Esophagus muscularis mucosa (tissue), 4 donors: ENCODE results near the gene WNK4. TPM values are rescaled to one million over a fixed set of nuclear protein-coding genes. Genes with fewer than 3 reads are reported as not detected.

Experiments used
- DNase-seq: peaks from one replicate; pipeline ENCODE4 v3.0.0-alpha.2; 2017; ENCODE audit errors: extremely low spot score
- H3K27ac ChIP-seq, 4 donors: fragments of 200-600 bp; sonication (generic); replicated peaks in 1 of 4; 1 replicate in 3 of 4; 2 replicates in 1 of 4; pipeline ENCODE4 v1.5.1; 2016 to 2019; ENCODE audit warnings: mild to moderate bottlenecking in 1 of 4
- H3K27me3 ChIP-seq, 4 donors: fragments of 200-600 bp; sonication (generic); one replicate each; pipeline versions ENCODE4 v1.5.1 to v1.6.0; 2016 to 2019
- H3K36me3 ChIP-seq, 4 donors: fragments of 200-600 bp; sonication (generic); one replicate each; pipeline ENCODE4 v1.5.1; 2016 to 2019
- H3K4me1 ChIP-seq, 4 donors: fragments of 200-600 bp; sonication (generic); one replicate each; pipeline ENCODE4 v1.5.1; 2016 to 2019
- H3K4me3 ChIP-seq, 4 donors: fragments of 200-600 bp; sonication (generic); 1 replicate in 2 of 4; 2 replicates in 2 of 4; pipeline ENCODE4 v1.5.1; 2016 to 2019; ENCODE audit warnings: mild to moderate bottlenecking in 4 of 4, moderate library complexity in 1 of 4
- H3K9me3 ChIP-seq, 4 donors: fragments of 200-600 bp; sonication (generic); 1 replicate in 3 of 4; 2 replicates in 1 of 4; pipeline ENCODE4 v1.5.1; 2016 to 2019
- CTCF ChIP-seq, 3 experiments: fragments of 200-600 bp in 2 of 3; fragments of 450-650 bp in 1 of 3; sonication (generic) in 2 of 3; IDR thresholded peaks; one replicate each; pipeline ENCODE4 v1.5.1; 2017 to 2019; ENCODE audit warnings: antibody characterized with exemption in 3 of 3, mild to moderate bottlenecking in 2 of 3, moderate library complexity in 1 of 3
- EP300 ChIP-seq: sonication (generic); formaldehyde crosslinking; IDR thresholded peaks from one replicate; pipeline ENCODE4 v1.6.1; 2017; ENCODE audit warnings: antibody characterized with exemption
- POLR2A ChIP-seq: fragments of 450-650 bp; IDR thresholded peaks from one replicate; pipeline ENCODE4 v1.6.1; 2017; ENCODE audit warnings: antibody characterized with exemption, moderate library complexity, mild to moderate bottlenecking, low read depth
- POLR2AphosphoS5 ChIP-seq, 2 donors: sonication (generic); formaldehyde crosslinking; IDR thresholded peaks; one replicate each; pipeline ENCODE4 v1.6.1; 2017; ENCODE audit warnings: antibody characterized with exemption in 2 of 2
- WGBS: methylation state at CpG from one replicate; pipeline ENCODE4 v1.1.5; 2018; 5-methylcytosine and 5-hydroxymethylcytosine counted together
- intact Hi-C: fragments of 100-400 bp; cut with DNase I; formaldehyde crosslinking; loops from one replicate; pipeline ENCODE4 v1.15.1; 2023
- total RNA-seq, 4 donors: library from RNA; depleted of rRNA; stranded (reverse); fragments of >200 nt; gene quantifications; one replicate each; pipeline versions ENCODE4 v1.1.0 to v1.2.1, GENCODE V29; 2016

Gene WNK4
- total RNA-seq, 4 donors from 2014 or later, result 0.50 to 2.9 (median 2.1) TPM

GRCh38 chr17:42791948-42792347, 11.5 kb downstream of the WNK4 start:
- no peak for TF ChIP-seq POLR2A
- no peak for TF ChIP-seq CTCF (IDR thresholded peaks at IDR 0.05)
- TF ChIP-seq EP300, result no peak
- TF ChIP-seq POLR2AphosphoS5 (IDR thresholded peaks at IDR 0.05), result no peak
- H3K9me3 ChIP-seq, result no peaks in the 10 kb centered on the region
- DNase-seq, result no peak
- peaks cover 0 to 20% (median 13%) of the 10 kb centered on the region in 4 donors for H3K36me3 ChIP-seq
- H3K27me3 ChIP-seq, result peaks cover 0 to 8% (median 0%) of the 10 kb centered on the region in 4 donors
- 81% methylated on average over 2 of the region's 2 CpGs for WGBS
- H3K27ac ChIP-seq, result no peak overlapping the region
- peaks cover 4 to 11% (median 9%) of the 10 kb centered on the region in 4 donors for H3K4me1 ChIP-seq
- intact Hi-C loops, result no loop called here
- H3K4me3 ChIP-seq, result no peak overlapping the region

DNA sequence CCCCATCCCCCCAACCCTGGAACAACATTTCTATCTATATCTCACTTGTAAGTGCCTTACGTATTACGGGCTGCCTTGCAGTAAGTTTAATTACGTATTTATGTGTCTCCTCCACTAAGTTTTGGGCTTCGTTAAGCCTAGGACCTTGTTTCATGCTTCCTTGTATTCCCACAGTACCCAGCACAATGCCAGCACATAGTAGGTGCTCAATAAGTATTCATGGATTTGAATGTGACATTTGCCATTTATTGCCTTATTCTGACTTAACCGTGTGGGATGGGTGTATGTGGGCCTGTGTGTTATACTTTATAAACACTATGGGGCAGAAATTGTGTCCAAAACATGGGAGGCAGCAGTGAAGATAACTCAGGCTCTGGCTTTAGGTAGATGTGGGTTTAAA, 12.1 kb downstream of the WNK4 start:
- H3K9me3 ChIP-seq, result no peaks in the 10 kb centered on the region
- H3K4me1 ChIP-seq, result peaks cover 10 to 17% (median 15%) of the 10 kb centered on the region in 4 donors
- no peak overlapping the region for H3K27ac ChIP-seq
- peaks cover 0 to 3% (median 0%) of the 10 kb centered on the region in 4 donors for H3K27me3 ChIP-seq
- H3K4me3 ChIP-seq, result no peak overlapping the region
- TF ChIP-seq CTCF (IDR thresholded peaks at IDR 0.05) (no peak), POLR2A (no peak), EP300 (no peak), POLR2AphosphoS5 (IDR thresholded peaks at IDR 0.05) (no peak)
- DNase-seq, result no peak
- WGBS, result 76% methylated on average over 5 of the region's 5 CpGs
- intact Hi-C loops, result no loop called here
- H3K36me3 ChIP-seq, result peaks cover 0 to 23% (median 14%) of the 10 kb centered on the region in 4 donors

GRCh38 chr17:42795061-42795460, 14.7 kb downstream of the WNK4 start:
- intact Hi-C loops, result no loop called here
- WGBS, result 72% methylated on average over 4 of the region's 4 CpGs
- Histone ChIP-seq H3K4me3 (no peak overlapping the region), H3K27ac (no peak overlapping the region), H3K36me3 (peaks cover 0 to 23% (median 14%) of the 10 kb centered on the region in 4 donors), H3K4me1 (peaks cover 15 to 30% (median 28%) of the 10 kb centered on the region in 4 donors), H3K27me3 (no peaks in the 10 kb centered on the region), H3K9me3 (no peaks in the 10 kb centered on the region)
- no peak for TF ChIP-seq EP300
- TF ChIP-seq POLR2AphosphoS5 (IDR thresholded peaks at IDR 0.05), result no peak
- no peak for TF ChIP-seq POLR2A
- DNase-seq, result no peak

DNA sequence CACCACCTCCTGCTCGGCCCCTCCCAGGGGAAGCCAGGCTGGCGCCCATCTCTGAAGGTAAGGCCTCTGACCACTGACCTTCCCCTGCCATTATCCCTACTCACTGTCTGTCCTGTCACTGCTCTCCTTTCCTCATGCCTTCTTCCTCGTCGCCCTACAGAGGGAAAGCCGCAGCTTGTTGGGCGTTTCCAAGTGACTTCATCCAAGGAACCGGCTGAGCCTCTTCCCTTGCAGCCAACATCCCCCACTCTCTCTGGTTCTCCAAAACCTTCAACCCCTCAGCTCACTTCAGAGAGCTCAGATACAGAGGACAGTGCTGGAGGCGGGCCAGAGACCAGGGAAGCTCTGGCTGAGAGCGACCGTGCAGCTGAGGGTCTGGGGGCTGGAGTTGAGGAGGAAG, 15.1 kb downstream of the WNK4 start:
- WGBS, result 87% methylated on average over 10 of the region's 10 CpGs
- intact Hi-C loops, result no loop called here
- Histone ChIP-seq H3K36me3 (peaks cover 0 to 23% (median 14%) of the 10 kb centered on the region in 4 donors), H3K9me3 (no peaks in the 10 kb centered on the region), H3K27ac (no peak overlapping the region), H3K27me3 (no peaks in the 10 kb centered on the region), H3K4me1 (peaks cover 15 to 30% (median 28%) of the 10 kb centered on the region in 4 donors), H3K4me3 (no peak overlapping the region)
- DNase-seq, result no peak
- TF ChIP-seq POLR2A (no peak), EP300 (no peak), CTCF (IDR thresholded peaks at IDR 0.05) (no peak), POLR2AphosphoS5 (IDR thresholded peaks at IDR 0.05) (no peak)

DNA sequence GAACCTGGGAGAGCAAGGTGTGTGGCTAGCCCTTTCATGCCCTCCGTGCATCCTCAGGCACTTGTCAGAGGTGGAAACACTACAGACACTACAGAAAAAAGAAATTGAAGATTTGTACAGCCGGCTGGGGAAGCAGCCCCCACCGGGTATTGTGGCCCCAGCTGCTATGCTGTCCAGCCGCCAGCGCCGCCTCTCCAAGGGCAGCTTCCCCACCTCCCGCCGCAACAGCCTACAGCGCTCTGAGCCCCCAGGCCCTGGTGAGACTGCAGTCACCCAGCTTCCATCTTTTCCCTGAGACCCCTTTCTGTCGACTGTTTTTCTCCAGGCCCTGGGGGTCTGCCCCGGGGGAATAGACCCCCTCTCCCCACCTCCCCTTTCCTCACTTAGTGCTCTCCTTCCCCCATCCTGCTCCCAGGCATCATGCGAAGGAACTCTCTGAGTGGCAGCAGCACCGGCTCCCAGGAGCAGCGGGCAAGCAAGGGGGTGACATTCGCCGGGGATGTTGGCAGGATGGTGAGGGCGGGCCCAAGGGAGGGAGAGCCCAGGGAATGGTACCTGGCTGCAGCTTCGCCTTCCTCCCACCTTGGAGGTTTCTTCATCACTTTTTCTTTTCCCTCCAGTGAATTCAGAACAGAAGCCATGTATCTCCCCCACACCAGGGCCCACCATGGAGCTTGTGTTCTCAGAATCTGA, 15.8 kb downstream of the WNK4 start:
- Histone ChIP-seq H3K4me3 (no peak overlapping the region), H3K27me3 (no peaks in the 10 kb centered on the region), H3K9me3 (no peaks in the 10 kb centered on the region), H3K36me3 (peaks cover 0 to 23% (median 14%) of the 10 kb centered on the region in 4 donors), H3K27ac (no peak overlapping the region), H3K4me1 (peaks cover 15 to 30% (median 28%) of the 10 kb centered on the region in 4 donors)
- no peak for DNase-seq
- no peak for TF ChIP-seq CTCF (IDR thresholded peaks at IDR 0.05)
- TF ChIP-seq EP300, result no peak
- TF ChIP-seq POLR2AphosphoS5 (IDR thresholded peaks at IDR 0.05), result no peak
- TF ChIP-seq POLR2A, result no peak
- WGBS, result 92% methylated on average over 18 of the region's 18 CpGs
- intact Hi-C loops, result no loop called here
